HG03060 (cell line): ENCODE results near the gene RBP7.
"Not testable (repeated sequence)": the region's sequence is repeated elsewhere in the genome, so short reads cannot be mapped to it uniquely, and the experiment has no call there.

Source experiments
- ATAC-seq: cut with Tn5 transposase; IDR thresholded peaks from one replicate; pipeline ENCODE4 v1.9.1; 2021; ENCODE audit warnings: low read depth, moderate number of reproducible peaks; ENCODE audit not compliant: unreplicated experiment

RBP7 gene

GRCh38 chr1:10028956-10029500 is 32.0 kb downstream of the RBP7 start:
- ATAC-seq: not testable (repeated sequence)

GRCh38 chr1:10031461-10031860 is 34.4 kb downstream of the RBP7 start:
- no peak for ATAC-seq

GRCh38 chr1:10032590-10033358 is 35.7 kb downstream of the RBP7 start, which contains the start of gene UBE4B:
Gene UBE4B, plus strand, starts transcription at chr1:10032958. Its CDS starts 713 bp downstream, at chr1:10033671.
- peak; percentile 65 for ATAC-seq

- ATAC-seq: peak; percentile 11
Measured at GRCh38 chr1:10033359-10033845, 36.4 kb downstream of the RBP7 start.

GRCh38 chr1:10042746-10043145 is 45.7 kb downstream of the RBP7 start:
- ATAC-seq: no peak

GRCh38 chr1:10045480-10046355 is 48.7 kb downstream of the RBP7 start:
- ATAC-seq: no peak

- ATAC-seq: no peak
Measured at GRCh38 chr1:10046356-10047085, 49.5 kb downstream of the RBP7 start.

GRCh38 chr1:10048601-10049000 is 51.6 kb downstream of the RBP7 start:
- ATAC-seq: no peak

GRCh38 chr1:10050611-10051010 is 53.6 kb downstream of the RBP7 start:
- no peak for ATAC-seq

GRCh38 chr1:10051656-10052055 is 54.6 kb downstream of the RBP7 start:
- no peak for ATAC-seq

- ATAC-seq: no peak
Measured at GRCh38 chr1:10052347-10052746, 55.3 kb downstream of the RBP7 start.

- ATAC-seq: no peak
Measured at GRCh38 chr1:10054465-10054864, 57.4 kb downstream of the RBP7 start.

- ATAC-seq: no peak
Measured at GRCh38 chr1:10056599-10056987, 59.6 kb downstream of the RBP7 start.

GRCh38 chr1:10057343-10057742 is 60.3 kb downstream of the RBP7 start:
- ATAC-seq: no peak

- ATAC-seq: no peak
Measured at GRCh38 chr1:10057796-10058195, 60.8 kb downstream of the RBP7 start.

- ATAC-seq: no peak
Measured at GRCh38 chr1:10059342-10059718, 62.3 kb downstream of the RBP7 start.

GRCh38 chr1:10060311-10061100 is 63.5 kb downstream of the RBP7 start:
- no peak for ATAC-seq

- ATAC-seq: no peak
Measured at GRCh38 chr1:10061276-10061675, 64.2 kb downstream of the RBP7 start.

GRCh38 chr1:10063878-10064277 is 66.8 kb downstream of the RBP7 start:
- ATAC-seq: no peak
